Left colon (tissue), 2 donors: ENCODE data around the gene SPA17. TPM values are rescaled to one million over a fixed set of nuclear protein-coding genes. Genes with fewer than 3 reads are reported as not detected.
A peak's percentile ranks its signal among the peaks of the same experiment; 100 is the strongest.

Experiments used
- ATAC-seq: fragments of 200-7000 bp; cut with Tn5 transposase; one replicate; pipeline ENCODE4 v1.9.1; 2020; ENCODE audit warnings: mild to moderate bottlenecking, moderate library complexity
- DNase-seq, 2 donors: peaks; one replicate each; pipeline ENCODE4 v3.0.0-alpha.2; 2020
- intact Hi-C, 2 donors: fragments of 100-400 bp; cut with DNase I in 1 of 2; cut with micrococcal nuclease in 1 of 2; formaldehyde crosslinking; loops; one replicate each; pipeline versions ENCODE4 v1.11.2 to v1.14.0; 2022; cut with DNase I, micrococcal nuclease
- total RNA-seq, 2 donors: library from RNA; stranded (reverse); fragmentation: NEBNext Ultra II Directional; extraction: Animal tissue kit (Norgen Biotek cat#: 25700); gene quantifications; one replicate each; pipeline ENCODE4 v1.2.1, GENCODE V29; 2021
- donor health status: DM: no; HTN: no; CAD: no.
- donor health status: DM: yes; HTN: yes; CAD: no.

Gene SPA17
- total RNA-seq, 2 donors from 2014 or later: 7.4 to 8.7 TPM

DNA sequence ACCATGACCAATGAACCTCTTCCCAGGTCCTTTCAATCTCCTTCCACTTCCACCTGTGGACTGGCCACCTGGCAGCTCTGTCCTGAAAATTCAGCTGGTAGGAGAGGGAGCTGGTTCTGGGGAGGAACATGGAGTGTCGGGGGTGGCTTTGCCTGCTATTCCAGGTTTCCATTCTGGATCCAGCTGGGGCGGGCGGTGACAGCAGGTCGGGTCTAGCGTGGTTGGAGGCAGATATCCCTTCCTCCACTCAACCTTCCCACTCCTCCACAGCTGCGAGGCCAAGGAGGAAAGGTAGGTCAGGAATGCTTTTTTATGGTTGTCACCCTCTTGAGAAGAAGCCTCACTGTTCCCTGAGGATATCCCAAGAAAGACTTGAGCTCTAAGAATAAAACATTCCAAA lies 69.3 kb downstream of the SPA17 start:
- ATAC-seq: no peak
- no peak for DNase-seq
- intact Hi-C loops: no loop called here

DNA sequence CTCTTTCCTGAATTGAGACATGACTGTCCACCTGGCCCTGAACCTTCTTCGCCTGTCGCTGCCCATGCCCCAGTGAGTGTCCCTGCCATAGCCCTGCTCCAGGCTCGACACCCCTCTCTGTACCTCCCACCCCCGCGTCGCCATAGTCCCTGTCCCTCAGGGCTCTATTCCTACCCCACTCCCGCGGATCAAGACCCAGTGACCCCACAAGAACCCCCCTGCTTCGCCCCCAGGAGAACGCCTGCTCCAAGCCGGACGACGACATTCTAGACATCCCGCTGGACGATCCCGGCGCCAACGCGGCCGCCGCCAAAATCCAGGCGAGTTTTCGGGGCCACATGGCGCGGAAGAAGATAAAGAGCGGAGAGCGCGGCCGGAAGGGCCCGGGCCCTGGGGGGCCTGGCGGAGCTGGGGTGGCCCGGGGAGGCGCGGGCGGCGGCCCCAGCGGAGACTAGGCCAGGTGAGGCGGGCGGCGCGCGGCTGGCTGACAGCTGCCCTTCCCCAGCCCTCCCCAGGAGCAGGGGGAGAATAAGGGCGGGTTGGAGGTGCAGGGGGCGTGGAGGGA lies 71.6 kb downstream of the SPA17 start:
- DNase-seq: no peak
- no peak for ATAC-seq
- intact Hi-C loops: no loop called here

DNA sequence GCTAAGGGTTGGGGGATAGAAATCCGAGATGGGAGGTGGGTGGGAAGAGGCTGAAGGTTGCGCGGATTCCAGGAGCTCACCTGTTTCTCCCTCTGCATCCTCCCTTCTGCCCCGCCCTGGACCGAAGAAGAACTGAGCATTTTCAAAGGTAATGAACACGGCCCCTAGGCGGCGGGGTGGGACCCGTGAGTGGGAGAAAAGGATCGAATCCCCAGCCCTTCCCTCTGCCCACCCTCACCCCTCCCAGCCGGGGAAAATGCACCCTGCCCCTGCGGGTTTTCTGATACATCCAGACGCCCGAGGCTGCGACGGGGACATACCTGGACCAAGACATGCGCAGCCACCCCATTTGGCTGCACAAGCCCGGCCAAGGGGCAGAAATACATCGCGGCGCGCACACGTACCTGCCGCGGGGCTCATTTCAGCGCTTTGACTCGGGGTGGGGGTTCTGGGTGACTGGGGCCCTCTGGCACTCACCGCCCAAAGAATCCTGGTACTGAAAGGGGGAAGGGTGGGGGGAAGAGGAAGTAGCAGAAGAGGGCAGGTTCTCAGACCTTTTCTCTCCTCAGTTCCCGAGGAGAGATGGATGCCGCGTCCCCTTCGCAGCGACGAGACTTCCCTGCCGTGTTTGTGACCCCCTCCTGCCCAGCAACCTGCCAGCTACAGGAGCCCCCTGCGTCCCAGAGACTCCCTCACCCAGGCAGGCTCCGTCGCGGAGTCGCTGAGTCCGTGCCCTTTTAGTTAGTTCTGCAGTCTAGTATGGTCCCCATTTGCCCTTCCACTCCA lies 72.3 kb downstream of the SPA17 start:
- peak; percentile 51 for ATAC-seq
- intact Hi-C loops: no loop called here
- peak in 1 of 2 donors; percentile 86 for DNase-seq

DNA sequence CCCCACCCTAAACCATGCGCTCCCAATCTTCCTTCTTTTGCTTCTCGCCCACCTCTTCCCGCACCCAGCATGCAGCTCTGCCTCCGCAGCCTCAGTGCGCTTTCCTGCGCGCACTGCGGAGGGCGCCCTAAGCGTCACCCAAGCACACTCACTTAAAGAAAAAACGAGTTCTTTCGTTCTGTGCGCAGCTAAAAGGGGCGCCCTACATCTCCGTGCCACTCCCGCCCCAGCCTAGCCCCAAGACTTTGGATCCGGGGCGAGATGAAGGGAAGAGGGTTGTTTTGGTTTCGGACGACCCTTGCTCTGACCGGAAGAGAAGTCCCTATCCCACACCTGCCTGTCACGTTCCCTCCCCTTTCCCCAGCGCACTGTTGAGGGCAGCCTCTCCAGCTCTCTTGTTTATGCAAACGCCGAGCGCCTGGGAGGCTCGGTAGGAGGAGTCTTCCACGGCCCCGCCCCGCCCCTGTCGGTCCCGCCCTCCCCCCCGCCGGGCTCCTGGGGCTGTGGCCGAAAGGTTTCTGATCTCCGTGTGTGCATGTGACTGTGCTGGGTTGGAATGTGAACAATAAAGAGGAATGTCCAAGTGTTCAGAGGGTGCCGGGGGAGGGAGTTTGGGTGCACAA lies 73.0 kb downstream of the SPA17 start:
- intact Hi-C loops: no loop called here
- DNase-seq: peak; percentile 91 to 93
- ATAC-seq: peak; percentile 81

Other genes starting within 250 kb of the SPA17 start
- not detected for gene OR8B4, start 249.0 kb upstream of the SPA17 start, total RNA-seq
- not detected for gene OR8B8, start 228.2 kb upstream of the SPA17 start, total RNA-seq
- not detected for gene OR8B12, start 130.2 kb upstream of the SPA17 start, total RNA-seq
- gene OR8A1, start 103.9 kb upstream of the SPA17 start, total RNA-seq: not detected
- gene PANX3, start 62.5 kb upstream of the SPA17 start, total RNA-seq: not detected
- gene TBRG1, start 51.0 kb upstream of the SPA17 start, total RNA-seq: 10 to 100 TPM; 30.7 to 35.5 TPM
- 100 to 1,000 TPM; 207 to 293 TPM for gene SIAE, start 165 bp upstream of the SPA17 start, total RNA-seq
- 1 to 10 TPM; 1.8 to 2.5 TPM for gene NRGN, start 66.0 kb downstream of the SPA17 start, total RNA-seq
- 100 to 1,000 TPM; 176 to 228 TPM for gene VSIG2, start 78.4 kb downstream of the SPA17 start, total RNA-seq
- 1 to 10 TPM; 8.6 to 9.6 TPM for gene ESAM, start 88.4 kb downstream of the SPA17 start, total RNA-seq
- gene MSANTD2, start 126.5 kb downstream of the SPA17 start, total RNA-seq: 1 to 10 TPM; 7.3 to 9.0 TPM
- gene ROBO3, start 191.5 kb downstream of the SPA17 start, total RNA-seq: 10 to 100 TPM in 1 of 2 donors, 1 to 10 TPM in 1; 9.2 to 12.0 TPM
- 1 to 10 TPM; 4.3 to 4.8 TPM for gene ROBO4, start 224.0 kb downstream of the SPA17 start, total RNA-seq
- gene HEPN1, start 245.3 kb downstream of the SPA17 start, total RNA-seq: not detected